Ovary (tissue), 9 donors: Measurements from ENCODE around the gene ABLIM2. TPM values are rescaled to one million over a fixed set of nuclear protein-coding genes. Genes with fewer than 3 reads are reported as not detected.

ENCODE experiments used
- DNase-seq, 5 donors: peaks; one replicate each; pipeline ENCODE4 v3.0.0-alpha.2; 2019 to 2020
- H3K27ac ChIP-seq, 2 donors: fragments of 200-600 bp; one replicate each; pipeline versions ENCODE4 v1.5.1 to v1.8.0; 2019 to 2022
- H3K27me3 ChIP-seq: fragments of 200-600 bp; one replicate; pipeline ENCODE4 v1.8.0; 2022
- H3K36me3 ChIP-seq: fragments of 200-600 bp; sonication (generic); one replicate; pipeline ENCODE4 v1.5.1; 2019
- H3K4me1 ChIP-seq: one replicate; pipeline ENCODE4 v1.8.1; 2013; ENCODE audit warnings: mild to moderate bottlenecking, moderate library complexity; ENCODE audit not compliant: insufficient read depth
- H3K4me3 ChIP-seq: fragments of 200-600 bp; sonication (generic); one replicate; pipeline ENCODE4 v1.5.1; 2017
- H3K9me3 ChIP-seq, 2 donors: fragments of 200-600 bp in 1 of 2; sonication (generic) in 1 of 2; one replicate each; pipeline versions ENCODE4 v1.5.1 to v1.8.1; 2013 to 2019; ENCODE audit warnings: mild to moderate bottlenecking in 1 of 2, moderate library complexity in 1 of 2
- EP300 ChIP-seq: sonication (generic); formaldehyde crosslinking; IDR thresholded peaks from one replicate; pipeline ENCODE4 v1.6.1; 2017; ENCODE audit warnings: antibody characterized with exemption
- POLR2A ChIP-seq: fragments of 450-650 bp; IDR thresholded peaks from one replicate; pipeline ENCODE4 v1.6.1; 2017; ENCODE audit warnings: antibody characterized with exemption, mild to moderate bottlenecking, moderate library complexity
- WGBS, 3 donors: extraction: QIAGEN DNeasy Blood & Tissue Kit in 1 of 3; methylation state at CpG; one replicate each; pipeline versions ENCODE4 v1.1.5 to v1.1.7; 2013 to 2017; 5-methylcytosine and 5-hydroxymethylcytosine counted together
- intact Hi-C, 4 donors: fragments of 100-400 bp; cut with DNase I; formaldehyde crosslinking; loops; one replicate each; pipeline versions ENCODE4 v1.11.0 to v1.15.1; 2022 to 2023
- polyA plus RNA-seq, 2 donors: library from polyadenylated mRNA; stranded (reverse); fragments of 200-250 nt in 1 of 2; fragments of 350-450 nt in 1 of 2; fragmentation: Illumina TruSeq in 1 of 2; extraction: RNeasy Lipid Tissue Mini Kit (QIAGEN cat#74804) in 1 of 2; gene quantifications; one replicate each; pipeline ENCODE4 v1.2.3, GENCODE V29; 2013 to 2014
- total RNA-seq, 7 donors: library from RNA; depleted of rRNA in 2 of 7; stranded (reverse); fragments of >200 nt in 2 of 7; fragmentation: NEBNext Ultra II Directional in 3 of 7; extraction: Animal tissue kit (Norgen Biotek cat#: 25700) in 3 of 7; gene quantifications; one replicate each; pipeline versions ENCODE4 v1.1.0 to v1.2.4, GENCODE V29; 2016 to 2023
- TF ChIP-seq, protein P1 (sequence below), 3 donors: fragments of 450-650 bp in 2 of 3; fragments of 200-600 bp in 1 of 3; IDR thresholded peaks; one replicate each; pipeline versions ENCODE4 v1.5.1 to v1.8.0; 2016 to 2022; ENCODE audit warnings: antibody characterized with exemption in 3 of 3, mild to moderate bottlenecking in 1 of 3
- donor health status: DM: no; HTN: no; CAD: no; lungs with moderate emphysema.
- donor health status: DM: no; HTN: no; CAD: no.
- donor health status: Bipolar disorder and iron deficiency.
- donor health status: DM: yes; HTN: yes; CAD: no.
- donor health status: DM: no; HTN: no; CAD: no.
- donor health status: DM: yes; HTN: yes; CAD: no.

The ABLIM2 gene
- total and polyA plus RNA-seq, 9 donors, result 0.81 to 7.9 (median 2.1) TPM

DNA sequence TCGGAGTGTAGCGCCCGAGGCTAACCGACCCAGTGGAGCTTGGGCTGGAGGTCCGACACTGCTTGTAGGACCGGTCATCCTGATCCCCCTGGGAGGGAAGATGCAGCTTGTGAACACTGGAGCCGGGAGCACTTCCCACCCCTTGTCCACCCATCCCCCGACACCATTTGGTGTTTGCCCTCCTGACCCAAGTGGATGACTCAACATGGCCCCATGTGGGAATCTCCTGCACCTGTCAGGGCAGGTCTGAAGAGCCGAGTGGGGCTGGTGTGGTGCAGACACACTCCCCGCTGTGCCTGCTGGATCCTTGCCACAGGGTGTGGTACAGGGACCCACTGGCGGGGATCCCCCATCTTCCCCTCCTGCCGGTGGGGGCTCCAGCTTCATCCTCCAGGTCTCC, 128.9 kb downstream of the ABLIM2 start:
- Histone ChIP-seq H3K4me1 (no peaks in the 10 kb centered on the region), H3K9me3 (no peaks in the 10 kb centered on the region), H3K36me3 (no peaks in the 10 kb centered on the region), H3K4me3 (no peak overlapping the region), H3K27me3 (no peaks in the 10 kb centered on the region), H3K27ac (no peak overlapping the region)
- TF ChIP-seq POLR2A (no peak), EP300 (no peak)
- TF ChIP-seq, protein P1, sequence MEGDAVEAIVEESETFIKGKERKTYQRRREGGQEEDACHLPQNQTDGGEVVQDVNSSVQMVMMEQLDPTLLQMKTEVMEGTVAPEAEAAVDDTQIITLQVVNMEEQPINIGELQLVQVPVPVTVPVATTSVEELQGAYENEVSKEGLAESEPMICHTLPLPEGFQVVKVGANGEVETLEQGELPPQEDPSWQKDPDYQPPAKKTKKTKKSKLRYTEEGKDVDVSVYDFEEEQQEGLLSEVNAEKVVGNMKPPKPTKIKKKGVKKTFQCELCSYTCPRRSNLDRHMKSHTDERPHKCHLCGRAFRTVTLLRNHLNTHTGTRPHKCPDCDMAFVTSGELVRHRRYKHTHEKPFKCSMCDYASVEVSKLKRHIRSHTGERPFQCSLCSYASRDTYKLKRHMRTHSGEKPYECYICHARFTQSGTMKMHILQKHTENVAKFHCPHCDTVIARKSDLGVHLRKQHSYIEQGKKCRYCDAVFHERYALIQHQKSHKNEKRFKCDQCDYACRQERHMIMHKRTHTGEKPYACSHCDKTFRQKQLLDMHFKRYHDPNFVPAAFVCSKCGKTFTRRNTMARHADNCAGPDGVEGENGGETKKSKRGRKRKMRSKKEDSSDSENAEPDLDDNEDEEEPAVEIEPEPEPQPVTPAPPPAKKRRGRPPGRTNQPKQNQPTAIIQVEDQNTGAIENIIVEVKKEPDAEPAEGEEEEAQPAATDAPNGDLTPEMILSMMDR (IDR thresholded peaks at IDR 0.05), result no peak
- 74 to 81% (median 79%) methylated on average over 12 of the region's 12 CpGs for WGBS, 3 donors
- intact Hi-C loops, result no loop called here
- no peak for DNase-seq

DNA sequence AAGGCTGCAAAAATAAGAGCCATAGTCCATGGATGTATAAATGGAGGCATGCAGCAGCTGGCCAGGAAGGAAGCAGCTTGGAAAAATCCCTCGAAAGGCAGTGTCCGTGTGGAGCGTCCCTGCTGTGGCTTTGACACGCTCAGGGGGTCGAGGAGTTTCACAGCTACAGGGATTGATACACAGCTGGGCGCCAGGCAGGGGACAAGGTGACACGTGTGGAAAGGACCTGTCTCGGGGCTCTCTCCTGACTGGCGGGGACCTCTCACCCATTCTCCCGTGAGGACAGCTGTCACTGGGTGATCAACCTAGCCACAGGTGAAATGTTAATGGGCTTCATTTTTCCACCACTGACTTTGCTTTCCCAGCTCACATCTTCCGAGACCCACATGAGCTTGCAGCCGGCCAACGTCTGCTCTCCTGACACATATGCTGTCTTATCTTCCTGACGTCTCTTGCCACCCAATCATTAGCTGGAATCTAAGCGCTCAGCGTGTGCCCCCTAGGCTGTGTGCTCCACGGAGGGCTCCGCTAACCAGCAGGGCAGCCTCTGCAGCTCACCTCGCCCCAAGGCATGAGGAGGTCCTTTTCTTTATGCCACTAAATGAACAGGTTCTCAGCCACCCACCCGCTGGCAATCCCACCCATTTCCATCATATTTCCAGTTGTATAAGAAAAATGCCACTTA, 129.6 kb downstream of the ABLIM2 start:
- Histone ChIP-seq H3K27ac (no peak overlapping the region), H3K4me1 (no peaks in the 10 kb centered on the region), H3K9me3 (no peaks in the 10 kb centered on the region), H3K4me3 (no peak overlapping the region), H3K27me3 (no peaks in the 10 kb centered on the region), H3K36me3 (no peaks in the 10 kb centered on the region)
- intact Hi-C loops, result no loop called here
- DNase-seq, result no peak
- TF ChIP-seq POLR2A (no peak), EP300 (no peak)
- TF ChIP-seq, protein P1 (IDR thresholded peaks at IDR 0.05), result no peak
- WGBS, 3 donors, result 76 to 80% (median 80%) methylated on average over 20 of the region's 20 CpGs

DNA sequence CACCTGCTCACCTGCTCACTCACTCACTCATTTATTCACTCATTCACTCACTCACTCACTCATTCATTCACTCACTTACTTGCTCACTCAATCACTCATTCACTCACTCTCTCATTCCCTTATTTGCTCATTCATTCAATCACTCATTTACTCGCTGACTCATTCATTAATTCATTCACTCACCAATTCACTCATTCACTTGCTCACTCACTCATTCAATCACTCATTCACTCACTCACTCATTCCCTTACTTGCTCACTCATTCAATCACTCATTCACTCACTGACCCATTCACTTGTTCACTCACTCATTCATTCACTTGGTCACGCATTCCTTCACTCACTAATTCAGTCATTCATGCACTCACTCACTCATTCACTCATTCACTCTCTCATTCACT, 130.2 kb downstream of the ABLIM2 start:
- Histone ChIP-seq H3K36me3 (no peaks in the 10 kb centered on the region), H3K4me1 (no peaks in the 10 kb centered on the region), H3K27ac (no peak overlapping the region), H3K27me3 (no peaks in the 10 kb centered on the region), H3K9me3 (no peaks in the 10 kb centered on the region), H3K4me3 (no peak overlapping the region)
- intact Hi-C loops, result no loop called here
- TF ChIP-seq EP300 (no peak), POLR2A (no peak)
- TF ChIP-seq, protein P1 (IDR thresholded peaks at IDR 0.05), result no peak
- no peak for DNase-seq
- 94 to 96% (median 95%) methylated on average over 2 of the region's 2 CpGs for WGBS, 3 donors

DNA sequence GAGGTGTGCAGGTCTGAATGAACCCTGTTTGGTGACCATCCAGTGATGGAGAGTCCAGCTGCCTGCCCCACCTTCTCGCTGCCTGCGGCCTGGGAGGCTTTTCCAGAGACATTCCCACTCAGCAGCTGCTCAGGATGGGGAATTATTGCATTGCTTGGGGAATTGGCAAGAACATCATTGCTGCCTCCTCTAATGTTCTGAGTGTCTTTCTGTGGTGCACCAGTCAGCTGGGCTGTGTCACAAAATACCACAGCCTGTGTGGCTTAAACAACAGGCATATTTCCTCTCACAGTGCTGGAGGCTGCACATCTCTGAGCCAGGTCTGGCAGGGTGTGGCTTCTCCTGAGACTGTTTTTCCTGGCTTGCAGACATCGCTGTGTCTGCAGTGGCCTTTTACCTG, 132.2 kb downstream of the ABLIM2 start:
- no peak for DNase-seq
- no peak overlapping the region for H3K4me3 ChIP-seq
- WGBS, 3 donors, result 87 to 96% (median 93%) methylated on average over 3 of the region's 3 CpGs
- intact Hi-C loops, result no loop called here
- no peak overlapping the region for H3K27ac ChIP-seq
- TF ChIP-seq, protein P1 (IDR thresholded peaks at IDR 0.05), result no peak
- TF ChIP-seq POLR2A, result no peak
- TF ChIP-seq EP300, result no peak
- no peaks in the 10 kb centered on the region for H3K4me1 ChIP-seq
- no peaks in the 10 kb centered on the region for H3K27me3 ChIP-seq
- H3K9me3 ChIP-seq, result no peaks in the 10 kb centered on the region
- no peaks in the 10 kb centered on the region for H3K36me3 ChIP-seq
